Measurements from ENCODE around the gene GCK.

- TF ChIP-seq POLR2AphosphoS5 (IDR thresholded peaks at IDR 0.05; ENCODE audit: low read depth, low read length) (no peak), REST (IDR thresholded peaks at IDR 0.05; ENCODE audit: insufficient read depth in 1 of 2, low read depth in 2 of 2, low read length in 2 of 2) (no peak), TAF1 (IDR thresholded peaks at IDR 0.05; ENCODE audit: borderline replicate concordance, insufficient read depth, low read length) (no peak), SIN3A (IDR thresholded peaks at IDR 0.05; ENCODE audit: borderline replicate concordance, insufficient read depth, low read length) (no peak)
These were observed 6.7 kb upstream of the GCK start for GRCh38 chr7:44195889-44196288.
